Right atrium auricular region (tissue), 2 donors: ENCODE results near the gene TGFBR3. TPM values are rescaled to one million over a fixed set of nuclear protein-coding genes. Genes with fewer than 3 reads are reported as not detected.

Experiments
- DNase-seq: peaks from one replicate; pipeline ENCODE4 v3.0.0-alpha.2; 2019; ENCODE audit warnings: low spot score
- H3K27ac ChIP-seq, 2 donors: fragments of 200-600 bp; sonication (generic); 1 replicate in 1 of 2; 2 replicates in 1 of 2; pipeline ENCODE4 v1.5.1; 2016 to 2019
- H3K27me3 ChIP-seq, 2 donors: fragments of 200-600 bp; sonication (generic); one replicate each; pipeline versions ENCODE4 v1.5.1 to v1.6.0; 2017 to 2019
- H3K36me3 ChIP-seq: fragments of 200-600 bp; sonication (generic); one replicate; pipeline ENCODE4 v1.5.1; 2016
- H3K4me1 ChIP-seq, 2 donors: fragments of 200-600 bp; sonication (generic); one replicate each; pipeline versions ENCODE4 v1.5.1 to v1.6.0; 2017 to 2019
- H3K4me3 ChIP-seq, 2 donors: fragments of 200-600 bp; sonication (generic); 1 replicate in 1 of 2; 2 replicates in 1 of 2; pipeline ENCODE4 v1.5.1; 2017 to 2019; ENCODE audit warnings: mild to moderate bottlenecking in 1 of 2, moderate library complexity in 1 of 2
- H3K9me3 ChIP-seq, 2 donors: fragments of 200-600 bp; sonication (generic); one replicate each; pipeline ENCODE4 v1.5.1; 2019
- total RNA-seq, 2 donors: library from RNA; depleted of rRNA; stranded (reverse); fragments of >200 nt; gene quantifications; one replicate each; pipeline ENCODE4 v1.1.0, GENCODE V29; 2016
- TF ChIP-seq, protein P1 (sequence below), 2 donors: fragments of 200-600 bp; sonication (generic); IDR thresholded peaks; one replicate each; pipeline ENCODE4 v1.5.1; 2019; ENCODE audit warnings: antibody characterized with exemption in 2 of 2

TGFBR3 gene
- total RNA-seq, 2 donors from 2014 or later: 40.5 to 64.8 TPM

DNA sequence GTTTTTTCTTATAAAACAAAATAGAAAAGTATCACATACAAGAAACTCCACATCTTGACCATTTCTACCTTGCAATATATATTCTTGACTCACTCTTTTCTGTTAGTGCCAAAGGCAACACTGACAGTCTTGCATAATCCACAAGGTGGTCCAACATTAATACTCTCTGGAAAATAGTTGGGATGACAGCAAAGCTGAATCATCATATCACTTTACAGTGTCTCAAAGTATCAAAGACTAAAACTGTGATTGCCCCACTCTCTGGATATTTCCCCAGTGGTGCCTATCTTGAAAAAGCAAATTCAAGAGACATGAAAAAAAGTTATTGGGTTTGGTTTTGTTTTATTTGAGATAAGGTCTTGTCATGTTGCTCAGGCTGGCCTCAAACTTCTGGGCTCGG lies 14.6 kb upstream of the TGFBR3 start:
- Histone ChIP-seq H3K27ac (no peak overlapping the region), H3K27me3 (no peaks in the 10 kb centered on the region), H3K4me3 (no peak overlapping the region), H3K36me3 (no peaks in the 10 kb centered on the region), H3K4me1 (no peaks in the 10 kb centered on the region), H3K9me3 (no peaks in the 10 kb centered on the region)
- TF ChIP-seq, protein P1, sequence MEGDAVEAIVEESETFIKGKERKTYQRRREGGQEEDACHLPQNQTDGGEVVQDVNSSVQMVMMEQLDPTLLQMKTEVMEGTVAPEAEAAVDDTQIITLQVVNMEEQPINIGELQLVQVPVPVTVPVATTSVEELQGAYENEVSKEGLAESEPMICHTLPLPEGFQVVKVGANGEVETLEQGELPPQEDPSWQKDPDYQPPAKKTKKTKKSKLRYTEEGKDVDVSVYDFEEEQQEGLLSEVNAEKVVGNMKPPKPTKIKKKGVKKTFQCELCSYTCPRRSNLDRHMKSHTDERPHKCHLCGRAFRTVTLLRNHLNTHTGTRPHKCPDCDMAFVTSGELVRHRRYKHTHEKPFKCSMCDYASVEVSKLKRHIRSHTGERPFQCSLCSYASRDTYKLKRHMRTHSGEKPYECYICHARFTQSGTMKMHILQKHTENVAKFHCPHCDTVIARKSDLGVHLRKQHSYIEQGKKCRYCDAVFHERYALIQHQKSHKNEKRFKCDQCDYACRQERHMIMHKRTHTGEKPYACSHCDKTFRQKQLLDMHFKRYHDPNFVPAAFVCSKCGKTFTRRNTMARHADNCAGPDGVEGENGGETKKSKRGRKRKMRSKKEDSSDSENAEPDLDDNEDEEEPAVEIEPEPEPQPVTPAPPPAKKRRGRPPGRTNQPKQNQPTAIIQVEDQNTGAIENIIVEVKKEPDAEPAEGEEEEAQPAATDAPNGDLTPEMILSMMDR (IDR thresholded peaks at IDR 0.05): no peak
- no peak for DNase-seq

DNA sequence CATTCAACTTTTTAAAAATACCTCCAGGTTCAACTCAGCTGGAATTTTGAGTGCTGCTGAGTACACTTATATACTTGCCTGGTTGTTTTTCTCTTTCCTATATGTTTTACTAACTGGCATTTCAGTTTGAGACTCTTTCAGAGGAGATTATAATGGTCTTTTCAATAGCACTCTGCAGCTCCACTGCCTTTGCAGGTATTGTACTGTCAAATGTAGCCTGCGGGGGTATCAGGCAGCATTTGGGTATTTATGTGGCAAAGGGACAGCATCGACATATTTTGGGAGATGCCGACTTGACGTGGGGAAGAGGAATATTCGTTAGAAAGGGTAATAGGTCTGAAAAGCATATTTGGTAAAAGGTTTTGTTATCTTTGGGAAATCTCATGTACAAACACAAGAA lies 11.1 kb upstream of the TGFBR3 start:
- H3K36me3 ChIP-seq: no peaks in the 10 kb centered on the region
- no peak overlapping the region for H3K27ac ChIP-seq
- H3K9me3 ChIP-seq: no peaks in the 10 kb centered on the region
- TF ChIP-seq, protein P1 (IDR thresholded peaks at IDR 0.05): no peak
- no peak for DNase-seq
- H3K4me3 ChIP-seq: no peak overlapping the region
- H3K4me1 ChIP-seq: peaks cover 0 to 4% of the 10 kb centered on the region in 2 donors
- no peaks in the 10 kb centered on the region for H3K27me3 ChIP-seq

- H3K27me3 ChIP-seq: no peaks in the 10 kb centered on the region
- H3K4me1 ChIP-seq: peaks cover 0 to 9% of the 10 kb centered on the region in 2 donors
- H3K9me3 ChIP-seq: no peaks in the 10 kb centered on the region
- no peak overlapping the region for H3K27ac ChIP-seq
- no peak overlapping the region for H3K4me3 ChIP-seq
- TF ChIP-seq, protein P1 (IDR thresholded peaks at IDR 0.05): no peak
- DNase-seq: peak; percentile 21
- no peaks in the 10 kb centered on the region for H3K36me3 ChIP-seq
These were observed 10.0 kb upstream of the TGFBR3 start for GRCh38 chr1:91895832-91896556.

DNA sequence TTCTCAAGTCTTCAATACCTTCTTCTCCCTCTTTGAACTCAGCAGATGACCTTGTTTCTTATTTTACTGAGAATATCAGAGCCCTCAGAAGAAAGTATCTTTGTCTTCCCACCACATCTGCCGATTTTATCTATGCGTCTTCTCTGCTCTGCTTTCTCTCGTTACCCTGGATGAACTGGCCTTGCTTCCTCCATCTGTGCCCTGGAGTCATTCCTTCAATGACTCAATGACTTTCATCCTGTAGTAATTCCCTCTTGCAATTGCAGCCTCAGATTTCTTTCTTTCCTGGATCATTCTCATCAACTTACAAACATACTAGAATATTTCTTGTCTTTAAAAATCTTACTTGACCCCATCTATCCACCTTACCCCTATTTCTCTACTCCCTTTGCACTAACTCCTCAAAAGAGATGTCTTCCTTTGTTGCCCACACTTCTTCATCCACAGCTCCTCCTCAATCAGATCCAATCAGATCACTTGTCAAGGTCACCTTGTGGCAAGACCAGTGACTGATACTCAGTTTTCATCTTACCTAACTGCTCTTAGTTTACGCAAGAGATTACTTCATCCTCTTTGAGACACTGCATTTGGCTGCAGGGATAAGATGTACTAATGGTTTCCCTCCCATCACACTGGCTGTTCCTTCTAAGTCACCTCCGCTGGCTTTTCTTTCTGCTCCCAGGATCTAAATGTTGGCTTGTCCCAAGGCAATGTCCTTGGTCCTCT lies 8.2 kb upstream of the TGFBR3 start:
- peak overlapping the region in 1 of 2 donors; percentile 3 for H3K27ac ChIP-seq

GRCh38 chr1:91891969-91892368 lies 6.0 kb upstream of the TGFBR3 start:
- TF ChIP-seq, protein P1 (IDR thresholded peaks at IDR 0.05): no peak
- Histone ChIP-seq H3K9me3 (no peaks in the 10 kb centered on the region), H3K4me1 (peaks cover 0 to 14% of the 10 kb centered on the region in 2 donors), H3K27me3 (no peaks in the 10 kb centered on the region), H3K4me3 (no peak overlapping the region), H3K36me3 (no peaks in the 10 kb centered on the region), H3K27ac (peak overlapping the region in 1 of 2 donors; percentile 20)
- DNase-seq: no peak

More for the DNA sequence above, 8.2 kb upstream of the TGFBR3 start:
- Histone ChIP-seq H3K4me3 (no peak overlapping the region), H3K4me1 (peaks cover 0 to 14% of the 10 kb centered on the region in 2 donors), H3K9me3 (no peaks in the 10 kb centered on the region), H3K36me3 (no peaks in the 10 kb centered on the region), H3K27me3 (no peaks in the 10 kb centered on the region)
- TF ChIP-seq, protein P1 (IDR thresholded peaks at IDR 0.05): no peak
- DNase-seq: no peak
